ENCODE results near the gene NFU1. TPM values are rescaled to one million over a fixed set of nuclear protein-coding genes. Genes with fewer than 3 reads are reported as not detected.

Gene NFU1
- total RNA-seq, 1 experiment from 2014 or later = 35.1 TPM

GRCh38 chr2:69382547-69382946, 54.7 kb downstream of the NFU1 start:
- CTCF ChIA-PET = interaction anchor here (0.7 kb wide), 1 partner anchor 342 kb away, joined by 3 read pairs; no protein-coding TSS in a partner anchor
- POLR2A ChIA-PET (ENCODE audit: unreplicated experiment) = no interaction called here
- Histone ChIP-seq H2AFZ (no peak overlapping the region), H3K79me2 (ENCODE audit: low read depth) (peaks cover 93% of the 10 kb centered on the region), H3K4me1 (replicated peaks; ENCODE audit: insufficient read depth) (peaks cover 50% of the 10 kb centered on the region), H3K27ac (peak overlapping the region; percentile 64), H3K9me2 (ENCODE audit: insufficient read depth) (no peaks in the 10 kb centered on the region), H3K4me2 (peak overlapping the region; percentile 36), H3K9me3 (ENCODE audit: insufficient read depth, low read depth) (no peaks in the 10 kb centered on the region), H3K4me3 (no peak overlapping the region), H4K20me1 (ENCODE audit: insufficient read depth) (peaks cover 48% of the 10 kb centered on the region), H3K36me3 (ENCODE audit: low read depth) (peaks cover 11% of the 10 kb centered on the region), H3K27me3 (ENCODE audit: insufficient read depth, low read depth) (no peaks in the 10 kb centered on the region), H3F3A (ENCODE audit: insufficient read depth, low read depth) (peaks cover 4% of the 10 kb centered on the region)
- DNase-seq = no peak
- no TSS peak for BruUV-seq (replicated peaks)
- intact Hi-C loops (cut with micrococcal nuclease; ENCODE audit: unreplicated experiment) = no loop called here
- TF ChIP-seq, protein P1, sequence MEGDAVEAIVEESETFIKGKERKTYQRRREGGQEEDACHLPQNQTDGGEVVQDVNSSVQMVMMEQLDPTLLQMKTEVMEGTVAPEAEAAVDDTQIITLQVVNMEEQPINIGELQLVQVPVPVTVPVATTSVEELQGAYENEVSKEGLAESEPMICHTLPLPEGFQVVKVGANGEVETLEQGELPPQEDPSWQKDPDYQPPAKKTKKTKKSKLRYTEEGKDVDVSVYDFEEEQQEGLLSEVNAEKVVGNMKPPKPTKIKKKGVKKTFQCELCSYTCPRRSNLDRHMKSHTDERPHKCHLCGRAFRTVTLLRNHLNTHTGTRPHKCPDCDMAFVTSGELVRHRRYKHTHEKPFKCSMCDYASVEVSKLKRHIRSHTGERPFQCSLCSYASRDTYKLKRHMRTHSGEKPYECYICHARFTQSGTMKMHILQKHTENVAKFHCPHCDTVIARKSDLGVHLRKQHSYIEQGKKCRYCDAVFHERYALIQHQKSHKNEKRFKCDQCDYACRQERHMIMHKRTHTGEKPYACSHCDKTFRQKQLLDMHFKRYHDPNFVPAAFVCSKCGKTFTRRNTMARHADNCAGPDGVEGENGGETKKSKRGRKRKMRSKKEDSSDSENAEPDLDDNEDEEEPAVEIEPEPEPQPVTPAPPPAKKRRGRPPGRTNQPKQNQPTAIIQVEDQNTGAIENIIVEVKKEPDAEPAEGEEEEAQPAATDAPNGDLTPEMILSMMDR (conservative IDR thresholded peaks at IDR 0.05) = no peak
- no peak for TF ChIP-seq EZH2 (IDR thresholded peaks at IDR 0.05; ENCODE audit: low read depth)

GRCh38 chr2:69381337-69381737, 55.9 kb downstream of the NFU1 start:
- TF ChIP-seq EZH2 (IDR thresholded peaks at IDR 0.05; ENCODE audit: low read depth) = no peak
- TF ChIP-seq, protein P1 (conservative IDR thresholded peaks at IDR 0.05) = no peak
- Histone ChIP-seq H3F3A (ENCODE audit: insufficient read depth, low read depth) (peaks cover 8% of the 10 kb centered on the region), H3K4me1 (replicated peaks; ENCODE audit: insufficient read depth) (peaks cover 50% of the 10 kb centered on the region), H3K27me3 (ENCODE audit: insufficient read depth, low read depth) (no peaks in the 10 kb centered on the region), H3K79me2 (ENCODE audit: low read depth) (peaks cover 93% of the 10 kb centered on the region), H3K27ac (peak overlapping the region; percentile 64), H3K9me3 (ENCODE audit: insufficient read depth, low read depth) (no peaks in the 10 kb centered on the region), H2AFZ (no peak overlapping the region), H3K4me2 (peak overlapping the region; percentile 36), H3K9me2 (ENCODE audit: insufficient read depth) (no peaks in the 10 kb centered on the region), H3K36me3 (ENCODE audit: low read depth) (peaks cover 16% of the 10 kb centered on the region), H3K4me3 (no peak overlapping the region), H4K20me1 (ENCODE audit: insufficient read depth) (peaks cover 60% of the 10 kb centered on the region)
- ChIA-PET CTCF (interaction anchor here (0.6 kb wide), 1 partner anchor 90 kb away, joined by 3 read pairs; no protein-coding TSS in a partner anchor), POLR2A (ENCODE audit: unreplicated experiment) (no interaction called here)
- no TSS peak for BruUV-seq (replicated peaks)
- peak; percentile 14 to 74 for DNase-seq
- intact Hi-C loops (cut with micrococcal nuclease; ENCODE audit: unreplicated experiment) = no loop called here

DNA sequence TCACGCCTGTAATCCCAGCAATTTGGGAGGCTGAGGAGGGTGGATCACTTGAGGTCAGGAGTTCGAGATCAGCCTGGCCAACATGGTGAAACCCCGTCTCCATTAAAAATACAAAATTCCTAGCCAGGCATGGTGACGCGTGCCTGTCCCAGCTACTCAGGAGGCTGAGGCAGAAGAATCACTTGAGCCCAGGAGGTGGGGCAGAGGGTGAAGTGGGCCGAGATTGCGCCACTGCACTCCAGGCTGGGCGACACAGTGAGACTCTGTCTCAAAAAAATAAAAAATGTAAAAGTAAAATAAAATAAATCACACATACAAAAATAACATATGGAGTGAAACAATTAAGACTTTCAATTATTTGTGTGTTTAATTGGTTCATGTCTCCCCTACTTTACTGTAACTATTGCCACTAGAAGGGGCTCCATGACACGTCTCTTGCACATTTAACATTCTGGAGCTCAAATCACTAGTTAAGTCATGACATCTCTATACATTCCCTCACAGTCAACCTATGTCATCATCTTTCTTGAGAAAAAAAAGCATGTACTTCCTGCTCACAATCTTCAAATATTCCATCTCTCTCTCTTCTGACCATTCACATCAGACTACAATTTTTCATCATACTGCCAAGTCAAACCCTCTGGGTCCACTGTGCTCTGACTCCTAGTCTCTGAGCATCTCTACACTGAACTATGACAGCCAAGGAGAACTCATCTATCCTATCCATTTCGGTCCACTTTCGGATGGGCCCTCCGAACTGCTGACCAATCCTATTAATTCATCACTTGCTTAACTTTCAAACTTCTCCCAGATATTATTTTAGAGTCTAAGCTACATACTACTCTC, 56.9 kb downstream of the NFU1 start:
- ChIA-PET POLR2A (ENCODE audit: unreplicated experiment) (no interaction called here), CTCF (no interaction called here)
- H4K20me1 ChIP-seq (ENCODE audit: insufficient read depth) = peaks cover 70% of the 10 kb centered on the region
- H3F3A ChIP-seq (ENCODE audit: insufficient read depth, low read depth) = peaks cover 8% of the 10 kb centered on the region
- H3K79me2 ChIP-seq (ENCODE audit: low read depth) = peaks cover 93% of the 10 kb centered on the region
- H3K4me1 ChIP-seq (replicated peaks; ENCODE audit: insufficient read depth) = peaks cover 42% of the 10 kb centered on the region
- peak overlapping the region; percentile 64 for H3K27ac ChIP-seq
- DNase-seq = peak in 1 of 2 experiments; percentile 44
- H3K4me3 ChIP-seq = no peak overlapping the region
- intact Hi-C loops (cut with micrococcal nuclease; ENCODE audit: unreplicated experiment) = no loop called here
- no peaks in the 10 kb centered on the region for H3K9me2 ChIP-seq (ENCODE audit: insufficient read depth)
- no peaks in the 10 kb centered on the region for H3K27me3 ChIP-seq (ENCODE audit: insufficient read depth, low read depth)
- no peak overlapping the region for H3K4me2 ChIP-seq
- peaks cover 24% of the 10 kb centered on the region for H3K36me3 ChIP-seq (ENCODE audit: low read depth)
- TF ChIP-seq, protein P1 (conservative IDR thresholded peaks at IDR 0.05) = no peak
- TF ChIP-seq EZH2 (IDR thresholded peaks at IDR 0.05; ENCODE audit: low read depth) = no peak
- BruUV-seq (replicated peaks) = no TSS peak
- H3K9me3 ChIP-seq (ENCODE audit: insufficient read depth, low read depth) = no peaks in the 10 kb centered on the region
- H2AFZ ChIP-seq = no peak overlapping the region

Data from PC-9 (cell line).